GM12875 (cell line): Measurements from ENCODE around the gene PGLYRP2.

Source experiments
- H3K4me3 ChIP-seq: one replicate; pipeline ENCODE4 v1.5.1; 2011; ENCODE audit warnings: low read depth, low read length, control low read depth
- TF ChIP-seq, protein P1 (sequence below): IDR thresholded peaks from 2 replicates; pipeline ENCODE4 v1.5.1; 2011; ENCODE audit warnings: low read depth, mild to moderate bottlenecking, control low read depth, inconsistent platforms, low read length, moderate library complexity, borderline replicate concordance; ENCODE audit not compliant: insufficient read depth

PGLYRP2 gene

GRCh38 chr19:15430526-15431120 is 48.7 kb downstream of the PGLYRP2 start:
- no peak overlapping the region for H3K4me3 ChIP-seq
- TF ChIP-seq, protein P1, sequence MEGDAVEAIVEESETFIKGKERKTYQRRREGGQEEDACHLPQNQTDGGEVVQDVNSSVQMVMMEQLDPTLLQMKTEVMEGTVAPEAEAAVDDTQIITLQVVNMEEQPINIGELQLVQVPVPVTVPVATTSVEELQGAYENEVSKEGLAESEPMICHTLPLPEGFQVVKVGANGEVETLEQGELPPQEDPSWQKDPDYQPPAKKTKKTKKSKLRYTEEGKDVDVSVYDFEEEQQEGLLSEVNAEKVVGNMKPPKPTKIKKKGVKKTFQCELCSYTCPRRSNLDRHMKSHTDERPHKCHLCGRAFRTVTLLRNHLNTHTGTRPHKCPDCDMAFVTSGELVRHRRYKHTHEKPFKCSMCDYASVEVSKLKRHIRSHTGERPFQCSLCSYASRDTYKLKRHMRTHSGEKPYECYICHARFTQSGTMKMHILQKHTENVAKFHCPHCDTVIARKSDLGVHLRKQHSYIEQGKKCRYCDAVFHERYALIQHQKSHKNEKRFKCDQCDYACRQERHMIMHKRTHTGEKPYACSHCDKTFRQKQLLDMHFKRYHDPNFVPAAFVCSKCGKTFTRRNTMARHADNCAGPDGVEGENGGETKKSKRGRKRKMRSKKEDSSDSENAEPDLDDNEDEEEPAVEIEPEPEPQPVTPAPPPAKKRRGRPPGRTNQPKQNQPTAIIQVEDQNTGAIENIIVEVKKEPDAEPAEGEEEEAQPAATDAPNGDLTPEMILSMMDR: no peak

DNA sequence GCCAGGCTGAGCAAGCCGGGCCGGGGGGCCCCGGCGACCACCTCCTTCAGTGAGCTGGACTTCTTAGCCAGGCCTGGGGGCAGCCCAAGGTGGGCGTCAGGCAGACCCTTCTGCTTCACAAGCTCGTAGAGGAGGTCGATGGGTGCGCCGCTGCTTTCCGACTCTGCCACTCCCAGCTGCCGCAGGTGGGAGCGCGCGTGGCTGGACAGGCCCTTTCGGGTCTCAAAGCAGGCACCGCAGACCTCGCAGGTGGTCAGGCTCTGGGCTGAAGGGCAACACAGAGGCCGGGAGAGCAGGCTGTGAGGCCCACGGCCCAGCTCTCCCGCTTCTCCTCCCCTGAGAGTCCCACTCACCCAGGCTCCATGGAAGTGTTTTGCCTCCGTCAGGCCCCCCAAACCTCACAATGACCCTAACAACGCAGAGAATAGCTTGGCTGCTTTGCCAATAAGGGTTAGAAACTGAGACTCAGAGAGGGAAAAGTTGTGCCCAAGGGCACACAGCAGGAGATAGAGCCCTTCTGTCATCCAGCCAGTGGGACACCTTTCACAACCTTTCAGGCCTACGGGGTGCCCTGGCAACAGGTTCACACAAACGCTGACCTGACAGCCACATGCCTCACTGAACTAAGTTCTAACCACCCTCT is 49.4 kb downstream of the PGLYRP2 start:
- TF ChIP-seq, protein P1: no peak
- H3K4me3 ChIP-seq: no peak overlapping the region

DNA sequence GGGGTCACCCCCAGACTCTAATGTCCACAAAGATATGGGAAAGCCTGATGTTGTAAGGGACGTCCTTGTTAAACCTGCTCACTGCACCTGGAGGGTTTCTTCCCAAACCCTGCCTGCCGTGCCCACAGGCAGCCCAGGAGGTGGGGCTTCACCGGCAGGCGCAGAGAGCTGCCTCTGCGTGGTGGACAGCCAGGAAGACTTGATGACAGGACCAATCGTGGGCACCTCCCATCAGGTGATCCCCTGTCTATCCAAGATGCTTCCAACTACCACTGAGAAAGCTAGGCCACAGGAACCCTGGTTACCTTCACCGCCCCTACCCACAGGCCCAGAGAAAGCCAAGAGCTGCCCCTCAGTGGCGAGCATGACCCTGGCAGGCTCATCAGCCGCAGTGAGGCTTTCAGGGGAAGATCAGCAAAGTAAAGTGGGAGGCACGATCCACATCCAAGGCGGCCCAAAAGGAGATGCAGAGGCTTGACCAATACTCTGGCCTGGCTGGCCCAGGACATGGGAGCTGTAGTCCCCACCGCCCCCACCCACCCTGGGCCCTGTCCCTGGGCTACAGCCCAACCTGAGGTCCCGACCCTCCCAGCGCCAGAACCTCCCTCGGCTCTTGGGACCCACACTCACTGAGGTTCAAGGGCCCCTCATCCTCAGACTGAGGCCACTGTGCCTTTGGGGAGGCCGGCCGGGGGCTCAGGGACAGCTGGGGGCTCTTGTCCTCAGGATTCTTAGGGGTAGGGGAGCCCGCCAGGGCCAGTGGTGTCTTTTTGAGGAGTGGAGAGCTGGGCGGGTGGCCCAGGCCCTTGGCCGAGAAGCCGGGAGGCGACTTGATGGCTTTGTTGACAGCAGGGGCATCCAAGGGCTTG is 50.1 kb downstream of the PGLYRP2 start:
- TF ChIP-seq, protein P1: no peak
- H3K4me3 ChIP-seq: no peak overlapping the region

DNA sequence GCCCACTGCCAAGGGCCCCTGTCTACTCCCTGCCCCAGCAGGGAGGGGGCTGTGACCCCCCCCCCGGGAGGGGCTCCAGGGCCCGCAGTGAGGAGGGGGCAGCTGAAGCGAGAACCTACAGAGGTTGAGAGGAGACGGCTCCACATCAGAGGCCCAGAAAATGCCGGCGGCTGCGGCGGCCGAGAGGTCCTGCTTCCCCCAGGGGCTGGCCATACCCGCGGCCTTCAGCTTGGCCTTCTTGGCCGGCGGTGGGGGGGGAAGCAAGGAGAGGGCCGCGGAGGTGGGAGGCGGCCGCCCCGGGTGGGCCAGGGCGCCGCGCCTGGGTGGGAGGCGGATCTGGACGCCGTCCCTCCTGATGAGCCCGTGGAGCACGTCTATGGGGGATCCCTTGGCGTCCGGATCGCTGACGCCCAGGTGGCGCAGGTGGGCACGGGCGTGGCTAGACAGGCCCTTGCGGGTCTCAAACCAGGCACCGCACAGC is 51.3 kb downstream of the PGLYRP2 start:
- H3K4me3 ChIP-seq: no peak overlapping the region
- TF ChIP-seq, protein P1: no peak

DNA sequence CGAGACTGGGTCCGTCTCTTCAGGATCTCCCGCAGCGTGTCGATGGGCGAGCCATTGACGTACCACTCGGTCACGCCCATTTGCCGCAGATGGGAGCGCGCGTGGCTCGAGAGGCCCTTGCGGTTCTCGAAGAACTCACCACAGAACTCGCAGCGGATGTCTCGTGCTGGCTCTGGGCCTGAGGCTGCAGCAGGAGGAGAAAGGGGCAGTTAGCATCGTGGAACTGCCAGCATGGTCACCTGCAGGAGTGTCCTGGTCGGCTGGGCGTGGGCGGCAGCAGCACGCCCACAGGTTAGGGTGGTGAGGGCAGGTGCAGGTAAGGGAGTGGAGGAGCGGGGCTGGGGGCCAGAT is 52.0 kb downstream of the PGLYRP2 start:
- TF ChIP-seq, protein P1: no peak
- H3K4me3 ChIP-seq: no peak overlapping the region

DNA sequence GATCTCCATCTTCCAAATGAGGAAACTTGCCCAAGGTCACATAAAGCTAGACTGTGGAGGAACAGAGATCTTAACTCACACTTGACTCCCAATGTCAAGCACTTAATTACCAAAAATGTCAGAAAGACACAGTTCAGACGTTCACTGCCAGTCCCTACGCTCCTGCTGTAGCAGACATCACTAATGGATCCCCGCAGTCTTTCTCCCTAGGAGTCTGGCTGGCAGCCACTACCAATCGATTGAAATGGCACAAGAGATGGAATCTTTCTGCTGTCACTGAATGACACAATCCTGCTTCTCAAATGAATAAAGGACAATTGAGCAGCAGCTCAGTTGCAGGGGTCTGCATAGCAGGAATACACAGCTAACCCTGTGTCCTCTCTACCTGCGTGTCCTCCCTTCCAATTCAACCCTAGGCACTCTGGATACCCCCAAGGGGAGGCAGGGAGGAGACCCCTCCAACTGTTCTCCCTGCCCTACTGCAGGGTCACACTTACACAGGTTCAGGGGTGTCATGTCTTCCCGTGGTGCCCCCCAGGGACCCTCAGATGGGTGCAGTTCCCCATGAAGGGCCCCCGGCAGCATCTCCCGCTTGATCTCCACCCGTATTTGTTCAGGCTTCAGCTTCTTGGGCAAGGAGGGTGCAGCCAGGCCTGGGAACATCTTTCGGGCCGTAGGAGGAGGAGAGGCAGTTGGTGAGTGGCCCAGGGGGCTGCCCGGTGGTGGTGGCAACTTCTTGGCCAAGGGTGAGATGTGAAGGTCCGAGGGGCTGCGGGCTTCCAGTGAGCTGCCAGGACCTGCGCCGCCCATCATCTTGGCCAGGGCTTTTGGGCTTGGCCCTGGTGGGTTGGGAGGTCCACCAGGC is 52.6 kb downstream of the PGLYRP2 start:
- TF ChIP-seq, protein P1: no peak
- no peak overlapping the region for H3K4me3 ChIP-seq
